ENCODE results near the gene CTU2. TPM values are rescaled to one million over a fixed set of nuclear protein-coding genes. Genes with fewer than 3 reads are reported as not detected.

CTU2 gene
- total RNA-seq, 2 experiments from 2014 or later = 29.6 to 36.2 TPM

- DNase-seq (no peak), ATAC-seq (no peak)
- Mint-ChIP-seq H3K9me3 (ENCODE audit: low read depth) (no peaks in the 10 kb centered on the region), H3K4me3 (no peak overlapping the region), H3K4me1 (no peaks in the 10 kb centered on the region), H3K27me3 (no peaks in the 10 kb centered on the region), H3K36me3 (ENCODE audit: low read depth) (peaks cover 13% of the 10 kb centered on the region), H3K27ac (no peak overlapping the region)
- intact Hi-C loops (cut with DNase I, micrococcal nuclease) = no loop called here
- CTCF ChIA-PET = no interaction called here
- POLR2A ChIA-PET = no interaction called here
Observed at GRCh38 chr16:88724855-88725555, 18.7 kb downstream of the CTU2 start.

GRCh38 chr16:88725609-88726407, 19.5 kb downstream of the CTU2 start:
- Mint-ChIP-seq H3K4me3 (no peak overlapping the region), H3K27ac (no peak overlapping the region), H3K27me3 (no peaks in the 10 kb centered on the region), H3K36me3 (ENCODE audit: low read depth) (peaks cover 9% of the 10 kb centered on the region), H3K9me3 (ENCODE audit: low read depth) (no peaks in the 10 kb centered on the region), H3K4me1 (no peaks in the 10 kb centered on the region)
- DNase-seq (no peak), ATAC-seq (no peak)
- intact Hi-C loops (cut with DNase I, micrococcal nuclease) = no loop called here
- ChIA-PET CTCF (no interaction called here), POLR2A (no interaction called here)

- POLR2A ChIA-PET = no interaction called here
- ATAC-seq = no peak
- CTCF ChIA-PET = no interaction called here
Observed at GRCh38 chr16:88726408-88726749, 20.1 kb downstream of the CTU2 start.

GRCh38 chr16:88726981-88727380, 20.7 kb downstream of the CTU2 start:
- H3K27me3 Mint-ChIP-seq = no peaks in the 10 kb centered on the region

More at GRCh38 chr16:88726408-88726749, 20.1 kb downstream of the CTU2 start:
- H3K36me3 Mint-ChIP-seq (ENCODE audit: low read depth) = peaks cover 14% of the 10 kb centered on the region
- no peaks in the 10 kb centered on the region for H3K4me1 Mint-ChIP-seq
- intact Hi-C loops (cut with DNase I, micrococcal nuclease) = no loop called here
- H3K4me3 Mint-ChIP-seq = no peak overlapping the region
- no peaks in the 10 kb centered on the region for H3K9me3 Mint-ChIP-seq (ENCODE audit: low read depth)
- no peaks in the 10 kb centered on the region for H3K27me3 Mint-ChIP-seq
- no peak overlapping the region for H3K27ac Mint-ChIP-seq
- no peak for DNase-seq

GRCh38 chr16:88727871-88728270, 21.6 kb downstream of the CTU2 start:
- Mint-ChIP-seq H3K4me1 (no peaks in the 10 kb centered on the region), H3K4me3 (no peak overlapping the region), H3K27ac (no peak overlapping the region), H3K36me3 (ENCODE audit: low read depth) (peaks cover 13% of the 10 kb centered on the region), H3K9me3 (ENCODE audit: low read depth) (no peaks in the 10 kb centered on the region), H3K27me3 (no peaks in the 10 kb centered on the region)
- ATAC-seq = no peak
- intact Hi-C loops (cut with DNase I, micrococcal nuclease) = no loop called here
- ChIA-PET POLR2A (no interaction called here), CTCF (no interaction called here)
- no peak for DNase-seq

More at GRCh38 chr16:88726981-88727380, 20.7 kb downstream of the CTU2 start:
- POLR2A ChIA-PET = no interaction called here
- H3K36me3 Mint-ChIP-seq (ENCODE audit: low read depth) = peaks cover 16% of the 10 kb centered on the region
- no peak for DNase-seq
- CTCF ChIA-PET = no interaction called here
- intact Hi-C loops (cut with DNase I, micrococcal nuclease) = no loop called here
- no peak overlapping the region for H3K27ac Mint-ChIP-seq
- no peak for ATAC-seq
- H3K4me1 Mint-ChIP-seq = no peaks in the 10 kb centered on the region
- no peak overlapping the region for H3K4me3 Mint-ChIP-seq
- no peaks in the 10 kb centered on the region for H3K9me3 Mint-ChIP-seq (ENCODE audit: low read depth)

GRCh38 chr16:88730632-88731607, 24.6 kb downstream of the CTU2 start:
- Mint-ChIP-seq H3K27ac (no peak overlapping the region), H3K9me3 (ENCODE audit: low read depth) (no peaks in the 10 kb centered on the region), H3K4me1 (no peaks in the 10 kb centered on the region), H3K36me3 (ENCODE audit: low read depth) (peaks cover 17% of the 10 kb centered on the region), H3K4me3 (no peak overlapping the region), H3K27me3 (no peaks in the 10 kb centered on the region)
- intact Hi-C loops (cut with DNase I, micrococcal nuclease) = no loop called here
- DNase-seq (no peak), ATAC-seq (no peak)
- ChIA-PET CTCF (no interaction called here), POLR2A (no interaction called here)

GRCh38 chr16:88731699-88732098, 25.4 kb downstream of the CTU2 start:
- H3K9me3 Mint-ChIP-seq (ENCODE audit: low read depth) = no peaks in the 10 kb centered on the region
- no peak for DNase-seq
- ChIA-PET CTCF (no interaction called here), POLR2A (no interaction called here)
- no peaks in the 10 kb centered on the region for H3K4me1 Mint-ChIP-seq
- no peak overlapping the region for H3K4me3 Mint-ChIP-seq
- no peaks in the 10 kb centered on the region for H3K27me3 Mint-ChIP-seq
- peaks cover 15% of the 10 kb centered on the region for H3K36me3 Mint-ChIP-seq (ENCODE audit: low read depth)
- ATAC-seq = no peak
- H3K27ac Mint-ChIP-seq = no peak overlapping the region
- intact Hi-C loops (cut with DNase I, micrococcal nuclease) = no loop called here

GRCh38 chr16:88732172-88732960, 26.1 kb downstream of the CTU2 start:
- no peak overlapping the region for H3K4me3 Mint-ChIP-seq
- peaks cover 15% of the 10 kb centered on the region for H3K36me3 Mint-ChIP-seq (ENCODE audit: low read depth)
- POLR2A ChIA-PET = no interaction called here
- no peaks in the 10 kb centered on the region for H3K9me3 Mint-ChIP-seq (ENCODE audit: low read depth)
- no peak for DNase-seq
- intact Hi-C loops (cut with DNase I, micrococcal nuclease) = no loop called here
- no peaks in the 10 kb centered on the region for H3K27me3 Mint-ChIP-seq
- ATAC-seq = no peak
- CTCF ChIA-PET = no interaction called here
- H3K27ac Mint-ChIP-seq = no peak overlapping the region
- H3K4me1 Mint-ChIP-seq = no peaks in the 10 kb centered on the region

- Mint-ChIP-seq H3K4me3 (no peak overlapping the region), H3K4me1 (no peaks in the 10 kb centered on the region), H3K36me3 (ENCODE audit: low read depth) (peaks cover 15% of the 10 kb centered on the region), H3K9me3 (ENCODE audit: low read depth) (no peaks in the 10 kb centered on the region), H3K27me3 (no peaks in the 10 kb centered on the region), H3K27ac (no peak overlapping the region)
- no peak for ATAC-seq
- ChIA-PET POLR2A (no interaction called here), CTCF (interaction anchor here (0.6 to 1.0 kb wide), 2 partner anchors 48 to 70 kb away, joined by 3 to 5 read pairs; no protein-coding TSS in a partner anchor)
- DNase-seq = no peak
- intact Hi-C loops (cut with DNase I, micrococcal nuclease) = no loop called here
Observed at GRCh38 chr16:88732961-88733294, 26.6 kb downstream of the CTU2 start.

GRCh38 chr16:88733630-88734360, 27.5 kb downstream of the CTU2 start:
- no peak overlapping the region for H3K4me3 Mint-ChIP-seq
- no peaks in the 10 kb centered on the region for H3K27me3 Mint-ChIP-seq
- no peak for DNase-seq
- H3K36me3 Mint-ChIP-seq (ENCODE audit: low read depth) = peaks cover 15% of the 10 kb centered on the region
- no peak overlapping the region for H3K27ac Mint-ChIP-seq
- intact Hi-C loops (cut with DNase I, micrococcal nuclease) = no loop called here
- H3K4me1 Mint-ChIP-seq = no peaks in the 10 kb centered on the region
- ChIA-PET CTCF (interaction anchor here (0.6 to 1.0 kb wide), 2 partner anchors 47 to 69 kb away, joined by 3 to 5 read pairs; no protein-coding TSS in a partner anchor), POLR2A (interaction anchor here (0.6 kb wide), 1 partner anchor 85 kb away, joined by 3 read pairs; no protein-coding TSS in a partner anchor)
- no peak for ATAC-seq
- H3K9me3 Mint-ChIP-seq (ENCODE audit: low read depth) = no peaks in the 10 kb centered on the region
